Activated CD4-positive, CD25-positive, alpha-beta regulatory T cell treated with anti-CD3 and anti-CD28 coated beads, Interleukin-2, amount 50 U/mL, for 16 hours (primary cell): ENCODE results near the gene MUC4.
"Not testable (repeated sequence)": the region's sequence is repeated elsewhere in the genome, so short reads cannot be mapped to it uniquely, and the experiment has no call there.

Experiments used
- DNase-seq: peaks from one replicate; pipeline ENCODE4 v3.0.0-alpha.2; 2020; ENCODE audit warnings: low read depth, low spot score

Gene MUC4

GRCh38 chr3:195744437-195744836, 67.3 kb downstream of the MUC4 start:
- no peak for DNase-seq

GRCh38 chr3:195739561-195740111, 72.1 kb downstream of the MUC4 start:
- no peak for DNase-seq

- no peak for DNase-seq
Observed at GRCh38 chr3:195738274-195739044, 73.3 kb downstream of the MUC4 start.

- DNase-seq: not testable (repeated sequence)
Observed at GRCh38 chr3:195737782-195738181, 73.9 kb downstream of the MUC4 start.

- DNase-seq: no peak
Observed at GRCh38 chr3:195736866-195737490, 74.8 kb downstream of the MUC4 start.

- DNase-seq: no peak
Observed at GRCh38 chr3:195735036-195735695, 76.6 kb downstream of the MUC4 start.

GRCh38 chr3:195732940-195733339, 78.8 kb downstream of the MUC4 start:
- no peak for DNase-seq

GRCh38 chr3:195731356-195731905, 80.3 kb downstream of the MUC4 start:
- DNase-seq: no peak

- DNase-seq: no peak
Observed at GRCh38 chr3:195729476-195730251, 82.1 kb downstream of the MUC4 start.

GRCh38 chr3:195728789-195729188, 82.9 kb downstream of the MUC4 start:
- DNase-seq: not testable (repeated sequence)

GRCh38 chr3:195727606-195728195, 84.0 kb downstream of the MUC4 start:
- DNase-seq: no peak

- not testable (repeated sequence) for DNase-seq
Observed at GRCh38 chr3:195725916-195726740, 85.6 kb downstream of the MUC4 start.

GRCh38 chr3:195724363-195724762, 87.4 kb downstream of the MUC4 start:
- not testable (repeated sequence) for DNase-seq

- DNase-seq: not testable (repeated sequence)
Observed at GRCh38 chr3:195722996-195723345, 88.8 kb downstream of the MUC4 start.

GRCh38 chr3:195722139-195722995, 89.4 kb downstream of the MUC4 start:
- not testable (repeated sequence) for DNase-seq

GRCh38 chr3:195720831-195721506, 90.8 kb downstream of the MUC4 start, which contains the start of gene MUC20:
Gene MUC20, plus strand, starts transcription at chr3:195720978. Its CDS starts 30 bp downstream, at chr3:195721008.
- not testable (repeated sequence) for DNase-seq

GRCh38 chr3:195719514-195720254, 92.0 kb downstream of the MUC4 start:
- DNase-seq: not testable (repeated sequence)
